GM18526 (cell line): ENCODE results near the gene SLF2.

Experiments
- POLR2A ChIP-seq: IDR thresholded peaks from 3 replicates; pipeline ENCODE4 v1.6.1; 2011; ENCODE audit not compliant: insufficient read length; ENCODE audit errors: extremely low read depth

The SLF2 gene

GRCh38 chr10:100907175-100907574 is 5.6 kb upstream of the SLF2 start:
- TF ChIP-seq POLR2A: no peak

- no peak for TF ChIP-seq POLR2A
Measured at GRCh38 chr10:100907773-100908363, 4.9 kb upstream of the SLF2 start.

- TF ChIP-seq POLR2A: no peak
Measured at GRCh38 chr10:100908378-100908777, 4.4 kb upstream of the SLF2 start.

GRCh38 chr10:100909501-100910263 is 3.1 kb upstream of the SLF2 start:
- TF ChIP-seq POLR2A: no peak

GRCh38 chr10:100911472-100911871 is 1.3 kb upstream of the SLF2 start:
- no peak for TF ChIP-seq POLR2A

- TF ChIP-seq POLR2A: no peak
Measured at GRCh38 chr10:100912013-100912604, 654 bp upstream of the SLF2 start.

GRCh38 chr10:100913470-100913865 is 705 bp downstream of the SLF2 start:
- TF ChIP-seq POLR2A: no peak

GRCh38 chr10:100917071-100917470 is 4.3 kb downstream of the SLF2 start:
- no peak for TF ChIP-seq POLR2A

- no peak for TF ChIP-seq POLR2A
Measured at GRCh38 chr10:100923580-100923979, 10.8 kb downstream of the SLF2 start.

- no peak for TF ChIP-seq POLR2A
Measured at GRCh38 chr10:100927266-100927665, 14.5 kb downstream of the SLF2 start.

- TF ChIP-seq POLR2A: no peak
Measured at GRCh38 chr10:100928039-100928438, 15.3 kb downstream of the SLF2 start.

GRCh38 chr10:100930368-100930767 is 17.6 kb downstream of the SLF2 start:
- TF ChIP-seq POLR2A: no peak

GRCh38 chr10:100934084-100934659 is 21.4 kb downstream of the SLF2 start:
- TF ChIP-seq POLR2A: no peak

- no peak for TF ChIP-seq POLR2A
Measured at GRCh38 chr10:100939763-100940344, 27.1 kb downstream of the SLF2 start.

GRCh38 chr10:100942229-100942628 is 29.5 kb downstream of the SLF2 start:
- no peak for TF ChIP-seq POLR2A

- no peak for TF ChIP-seq POLR2A
Measured at GRCh38 chr10:100943508-100943907, 30.7 kb downstream of the SLF2 start.

- TF ChIP-seq POLR2A: no peak
Measured at GRCh38 chr10:100945754-100946153, 33.0 kb downstream of the SLF2 start.
